Measurements from ENCODE around the gene KRT17.

DNA sequence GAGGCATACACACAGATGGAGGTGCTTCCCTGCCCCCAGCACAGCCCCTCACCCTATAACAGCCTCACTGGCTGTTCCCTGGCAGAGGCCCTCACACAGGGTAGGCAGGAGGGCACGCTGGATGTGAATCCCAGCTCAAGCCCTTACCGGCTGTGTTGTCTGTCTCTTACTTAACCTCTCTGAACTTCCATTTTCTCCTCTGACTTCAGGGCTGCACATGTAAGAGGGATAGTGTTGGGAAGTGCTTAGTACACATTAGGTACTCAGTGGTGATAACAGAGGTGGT lies 39.7 kb upstream of the KRT17 start:
- no peak for TF ChIP-seq EZH2 (IDR thresholded peaks at IDR 0.05; ENCODE audit: insufficient read depth, poor library complexity, severe bottlenecking)
- no peak for TF ChIP-seq EZH2phosphoT487 (IDR thresholded peaks at IDR 0.05; ENCODE audit: insufficient read depth, low read depth)
